ENCODE data around the gene CC2D1A. TPM values are rescaled to one million over a fixed set of nuclear protein-coding genes. Genes with fewer than 3 reads are reported as not detected.

The CC2D1A gene
- total RNA-seq, 1 donor from 2014 or later = 22.6 TPM

DNA sequence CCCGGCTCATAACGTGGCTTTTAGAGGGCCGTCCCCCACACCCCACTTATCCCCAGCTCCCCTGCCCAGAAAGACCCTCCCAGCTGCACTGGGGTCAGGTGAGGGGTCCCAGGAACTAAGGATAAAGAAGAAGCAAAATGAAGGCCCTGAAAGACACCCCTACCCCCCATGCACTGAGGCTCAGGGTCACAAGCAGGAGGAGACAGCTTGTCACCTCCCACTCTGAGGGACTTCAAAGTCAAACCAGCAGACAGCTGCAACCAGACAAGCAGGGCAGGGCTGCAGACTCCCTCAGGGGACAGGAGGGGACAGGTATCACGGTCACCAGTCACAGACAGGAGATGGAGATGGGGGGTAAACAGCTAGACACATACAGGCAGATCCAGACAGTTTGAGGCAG is 35.1 kb upstream of the CC2D1A start:
- Histone ChIP-seq H3K27me3 (ENCODE audit: insufficient read depth, low read length) (no peaks in the 10 kb centered on the region), H3K9ac (ENCODE audit: low read length) (no peak overlapping the region), H3K9me3 (ENCODE audit: insufficient read depth, low read depth, low read length) (no peaks in the 10 kb centered on the region), H3K27ac (ENCODE audit: low read depth, low read length) (no peak overlapping the region), H3K36me3 (ENCODE audit: insufficient read depth, low read length) (no peaks in the 10 kb centered on the region), H3K4me3 (ENCODE audit: insufficient read depth, low read depth, low read length) (no peak overlapping the region), H3K4me1 (ENCODE audit: insufficient read depth, low read length) (peaks cover 13% of the 10 kb centered on the region), H3K79me2 (ENCODE audit: insufficient read depth, low read length) (peaks cover 6% of the 10 kb centered on the region), H4K20me1 (ENCODE audit: insufficient read depth, low read length) (no peaks in the 10 kb centered on the region), H2AFZ (ENCODE audit: low read depth, low read length) (no peak overlapping the region), H3K4me2 (ENCODE audit: low read length) (no peak overlapping the region)
- Mint-ChIP-seq H3K4me1 (ENCODE audit: low read depth, unreplicated experiment) (peaks cover 9% of the 10 kb centered on the region), H3K27me3 (ENCODE audit: low read depth, unreplicated experiment) (peaks cover 22% of the 10 kb centered on the region), H3K9me3 (ENCODE audit: unreplicated experiment) (no peaks in the 10 kb centered on the region), H3K4me3 (ENCODE audit: unreplicated experiment) (no peak overlapping the region), H3K36me3 (ENCODE audit: low read depth, unreplicated experiment) (peaks cover 3% of the 10 kb centered on the region), H3K27ac (ENCODE audit: unreplicated experiment) (no peak overlapping the region)
- TF ChIP-seq EZH2 (IDR thresholded peaks at IDR 0.05; ENCODE audit: insufficient read depth, low read length) = no peak
- TF ChIP-seq, protein P1, sequence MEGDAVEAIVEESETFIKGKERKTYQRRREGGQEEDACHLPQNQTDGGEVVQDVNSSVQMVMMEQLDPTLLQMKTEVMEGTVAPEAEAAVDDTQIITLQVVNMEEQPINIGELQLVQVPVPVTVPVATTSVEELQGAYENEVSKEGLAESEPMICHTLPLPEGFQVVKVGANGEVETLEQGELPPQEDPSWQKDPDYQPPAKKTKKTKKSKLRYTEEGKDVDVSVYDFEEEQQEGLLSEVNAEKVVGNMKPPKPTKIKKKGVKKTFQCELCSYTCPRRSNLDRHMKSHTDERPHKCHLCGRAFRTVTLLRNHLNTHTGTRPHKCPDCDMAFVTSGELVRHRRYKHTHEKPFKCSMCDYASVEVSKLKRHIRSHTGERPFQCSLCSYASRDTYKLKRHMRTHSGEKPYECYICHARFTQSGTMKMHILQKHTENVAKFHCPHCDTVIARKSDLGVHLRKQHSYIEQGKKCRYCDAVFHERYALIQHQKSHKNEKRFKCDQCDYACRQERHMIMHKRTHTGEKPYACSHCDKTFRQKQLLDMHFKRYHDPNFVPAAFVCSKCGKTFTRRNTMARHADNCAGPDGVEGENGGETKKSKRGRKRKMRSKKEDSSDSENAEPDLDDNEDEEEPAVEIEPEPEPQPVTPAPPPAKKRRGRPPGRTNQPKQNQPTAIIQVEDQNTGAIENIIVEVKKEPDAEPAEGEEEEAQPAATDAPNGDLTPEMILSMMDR (IDR thresholded peaks at IDR 0.05; ENCODE audit: insufficient read depth, low read depth, low read length) = no peak
- DNase-seq (ENCODE audit: low read depth) (no peak), FAIRE-seq (no peak)

GRCh38 chr19:13872339-13872694 is 33.7 kb upstream of the CC2D1A start:
- Histone ChIP-seq H2AFZ (ENCODE audit: low read depth, low read length) (peak overlapping the region; percentile 34), H3K27me3 (ENCODE audit: insufficient read depth, low read length) (no peaks in the 10 kb centered on the region), H3K4me1 (ENCODE audit: insufficient read depth, low read length) (peaks cover 6% of the 10 kb centered on the region), H4K20me1 (ENCODE audit: insufficient read depth, low read length) (no peaks in the 10 kb centered on the region), H3K9ac (ENCODE audit: low read length) (peak overlapping the region; percentile 23), H3K9me3 (ENCODE audit: insufficient read depth, low read depth, low read length) (no peaks in the 10 kb centered on the region), H3K4me3 (ENCODE audit: insufficient read depth, low read depth, low read length) (no peak overlapping the region), H3K79me2 (ENCODE audit: insufficient read depth, low read length) (no peaks in the 10 kb centered on the region), H3K36me3 (ENCODE audit: insufficient read depth, low read length) (no peaks in the 10 kb centered on the region), H3K4me2 (ENCODE audit: low read length) (peak overlapping the region; percentile 76), H3K27ac (ENCODE audit: low read depth, low read length) (no peak overlapping the region)
- H3K27ac Mint-ChIP-seq (ENCODE audit: unreplicated experiment) = no peak overlapping the region
- FAIRE-seq (no peak), DNase-seq (ENCODE audit: low read depth) (no peak)
- peaks cover 3% of the 10 kb centered on the region for H3K36me3 Mint-ChIP-seq (ENCODE audit: low read depth, unreplicated experiment)
- H3K4me3 Mint-ChIP-seq (ENCODE audit: unreplicated experiment) = peak overlapping the region; percentile 14
- TF ChIP-seq, protein P1 (IDR thresholded peaks at IDR 0.05; ENCODE audit: insufficient read depth, low read depth, low read length) = no peak
- no peak for TF ChIP-seq EZH2 (IDR thresholded peaks at IDR 0.05; ENCODE audit: insufficient read depth, low read length)
- peaks cover 26% of the 10 kb centered on the region for H3K27me3 Mint-ChIP-seq (ENCODE audit: low read depth, unreplicated experiment)
- peaks cover 7% of the 10 kb centered on the region for H3K4me1 Mint-ChIP-seq (ENCODE audit: low read depth, unreplicated experiment)
- no peaks in the 10 kb centered on the region for H3K9me3 Mint-ChIP-seq (ENCODE audit: unreplicated experiment)

DNA sequence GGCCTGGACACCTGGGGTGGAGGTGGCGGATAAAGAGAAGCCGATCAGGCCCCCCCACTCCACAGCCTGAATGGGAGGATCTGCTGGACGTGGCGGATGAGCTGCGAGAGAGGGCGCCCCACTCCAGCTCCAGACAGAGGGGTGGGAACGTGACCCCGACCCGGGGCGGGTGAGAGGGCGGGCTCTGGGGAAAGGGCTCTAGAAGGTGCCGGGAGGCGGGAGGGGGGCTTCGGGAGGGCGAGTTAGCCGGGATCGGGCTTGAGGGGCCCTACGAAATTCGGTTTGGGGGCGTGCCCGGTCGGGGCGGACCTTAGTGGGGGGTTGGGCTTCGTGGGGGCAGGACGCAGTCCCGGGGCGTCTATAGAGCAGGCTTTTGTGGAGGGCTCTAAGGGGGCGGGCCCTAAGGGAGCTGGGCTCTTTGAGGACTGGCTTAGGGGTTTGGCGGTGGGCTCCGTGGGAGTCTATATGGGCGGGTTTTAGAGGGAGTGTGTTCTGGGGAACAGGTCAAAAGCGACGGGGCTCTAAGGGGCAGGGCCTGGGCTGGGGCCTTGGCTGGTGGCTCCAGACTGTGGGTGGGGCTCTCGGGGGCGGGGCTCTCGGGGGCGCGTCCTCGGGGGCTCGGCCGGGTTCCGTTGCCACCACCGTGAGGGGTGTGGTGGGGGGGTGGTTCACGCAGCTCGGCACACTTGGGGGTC is 33.2 kb upstream of the CC2D1A start:
- Histone ChIP-seq H3K4me1 (ENCODE audit: insufficient read depth, low read length) (peaks cover 6% of the 10 kb centered on the region), H2AFZ (ENCODE audit: low read depth, low read length) (peak overlapping the region; percentile 34), H3K79me2 (ENCODE audit: insufficient read depth, low read length) (no peaks in the 10 kb centered on the region), H3K4me3 (ENCODE audit: insufficient read depth, low read depth, low read length) (no peak overlapping the region), H4K20me1 (ENCODE audit: insufficient read depth, low read length) (no peaks in the 10 kb centered on the region), H3K36me3 (ENCODE audit: insufficient read depth, low read length) (no peaks in the 10 kb centered on the region), H3K27ac (ENCODE audit: low read depth, low read length) (no peak overlapping the region), H3K4me2 (ENCODE audit: low read length) (peak overlapping the region; percentile 76), H3K27me3 (ENCODE audit: insufficient read depth, low read length) (no peaks in the 10 kb centered on the region), H3K9ac (ENCODE audit: low read length) (peak overlapping the region; percentile 23), H3K9me3 (ENCODE audit: insufficient read depth, low read depth, low read length) (no peaks in the 10 kb centered on the region)
- Mint-ChIP-seq H3K4me1 (ENCODE audit: low read depth, unreplicated experiment) (peaks cover 7% of the 10 kb centered on the region), H3K36me3 (ENCODE audit: low read depth, unreplicated experiment) (peaks cover 3% of the 10 kb centered on the region), H3K27me3 (ENCODE audit: low read depth, unreplicated experiment) (peaks cover 23% of the 10 kb centered on the region), H3K4me3 (ENCODE audit: unreplicated experiment) (peak overlapping the region; percentile 57), H3K27ac (ENCODE audit: unreplicated experiment) (no peak overlapping the region), H3K9me3 (ENCODE audit: unreplicated experiment) (no peaks in the 10 kb centered on the region)
- DNase-seq (ENCODE audit: low read depth) (no peak), FAIRE-seq (no peak)
- TF ChIP-seq, protein P1 (IDR thresholded peaks at IDR 0.05; ENCODE audit: insufficient read depth, low read depth, low read length) = no peak
- no peak for TF ChIP-seq EZH2 (IDR thresholded peaks at IDR 0.05; ENCODE audit: insufficient read depth, low read length)

Data from astrocyte (in vitro differentiated cells and primary cell).